ENCODE data around the gene GM2A. TPM values are rescaled to one million over a fixed set of nuclear protein-coding genes. Genes with fewer than 3 reads are reported as not detected.

The GM2A gene
- total and polyA plus RNA-seq, 5 experiments from 2014 or later = 3.8 to 13.8 (median 6.5) TPM

Other genes with a start within 250 kb of the GM2A start
- not detected for gene GPX3, start 232.6 kb upstream of the GM2A start, total RNA-seq
- gene GPX3, start 232.6 kb upstream of the GM2A start, polyA plus RNA-seq = 1 to 10 TPM in 1 of 3 donors, under 1 TPM in 1, not detected in 1; 0.35 to 1.9 TPM
- 100 to 1,000 TPM; 138 to 140 TPM for gene TNIP1, start 172.2 kb upstream of the GM2A start, total RNA-seq
- 10 to 100 TPM; 25.6 to 37.5 (median 29.8) TPM for gene TNIP1, start 172.2 kb upstream of the GM2A start, polyA plus RNA-seq
- gene ANXA6, start 95.4 kb upstream of the GM2A start, total RNA-seq = 100 to 1,000 TPM; 334 to 359 TPM
- gene ANXA6, start 95.4 kb upstream of the GM2A start, polyA plus RNA-seq = 100 to 1,000 TPM; 242 to 318 (median 254) TPM
- gene CCDC69, start 29.1 kb upstream of the GM2A start, total RNA-seq = 100 to 1,000 TPM; 131 to 151 TPM
- 100 to 1,000 TPM in 1 of 3 donors, 10 to 100 TPM in 2; 79.8 to 130 (median 98.1) TPM for gene CCDC69, start 29.1 kb upstream of the GM2A start, polyA plus RNA-seq
- gene SLC36A3, start 50.6 kb downstream of the GM2A start, total RNA-seq = not detected
- gene SLC36A3, start 50.6 kb downstream of the GM2A start, polyA plus RNA-seq = not detected
- gene SLC36A2, start 94.4 kb downstream of the GM2A start, total RNA-seq = not detected
- not detected for gene SLC36A2, start 94.4 kb downstream of the GM2A start, polyA plus RNA-seq
- gene SLC36A1, start 194.4 kb downstream of the GM2A start, total RNA-seq = 1 to 10 TPM; 4.8 to 5.6 TPM
- 1 to 10 TPM in 1 of 3 donors, under 1 TPM in 2; 0.61 to 1.6 (median 0.81) TPM for gene SLC36A1, start 194.4 kb downstream of the GM2A start, polyA plus RNA-seq